Stimulated activated CD8-positive, alpha-beta memory T cell treated with anti-CD3 and anti-CD28 coated beads, Interleukin-15, amount 100 ng/mL, for 4 hours (primary cell): Measurements from ENCODE around the gene LOXL3.
"Not testable (repeated sequence)": the region's sequence is repeated elsewhere in the genome, so short reads cannot be mapped to it uniquely, and the experiment has no call there.

ENCODE experiments used
- DNase-seq, 2 donors: peaks; one replicate each; pipeline ENCODE4 v3.0.0-alpha.2; 2020; ENCODE audit warnings: low read depth in 2 of 2

LOXL3 gene

DNA sequence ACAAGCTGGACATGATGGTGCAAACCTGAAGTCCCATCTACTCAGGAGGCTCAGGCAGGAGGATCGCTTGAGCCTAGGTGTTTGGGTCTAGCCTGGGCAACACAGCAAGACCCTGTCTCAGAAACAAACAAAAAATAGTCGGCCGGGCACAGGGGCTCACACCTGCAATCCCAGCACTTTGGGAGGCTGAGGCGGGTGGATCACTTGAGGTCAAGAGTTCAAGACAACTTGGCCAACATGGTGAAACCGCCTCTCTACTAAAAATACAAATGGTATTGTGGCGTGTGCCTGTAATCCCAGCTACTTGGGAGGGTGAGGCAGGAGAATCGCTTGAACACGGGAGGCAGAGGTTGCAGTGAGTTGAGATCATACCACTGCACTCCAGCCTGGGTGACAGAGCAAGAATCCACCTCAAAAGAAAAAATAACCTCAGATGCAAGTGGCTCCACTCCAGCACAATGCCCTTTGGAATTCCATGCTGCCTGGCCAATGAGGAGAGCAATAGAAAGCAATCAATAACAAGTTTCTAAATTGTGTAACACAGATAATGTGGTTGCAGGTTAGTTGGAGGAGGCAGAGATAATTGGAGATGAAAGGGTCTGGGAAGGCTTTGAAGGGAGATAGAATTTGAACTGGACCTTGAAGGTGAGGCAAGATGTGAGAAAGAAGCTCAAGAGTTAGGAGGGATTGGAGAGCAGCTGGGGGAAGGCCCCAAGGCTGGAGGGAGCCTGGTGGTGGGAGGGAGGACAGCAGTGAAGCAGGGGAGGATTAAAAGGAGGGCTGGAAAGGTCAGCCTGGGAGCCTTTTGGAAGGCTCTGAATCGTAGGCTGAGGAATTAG lies 64.9 kb downstream of the LOXL3 start:
- DNase-seq, result no peak

DNA sequence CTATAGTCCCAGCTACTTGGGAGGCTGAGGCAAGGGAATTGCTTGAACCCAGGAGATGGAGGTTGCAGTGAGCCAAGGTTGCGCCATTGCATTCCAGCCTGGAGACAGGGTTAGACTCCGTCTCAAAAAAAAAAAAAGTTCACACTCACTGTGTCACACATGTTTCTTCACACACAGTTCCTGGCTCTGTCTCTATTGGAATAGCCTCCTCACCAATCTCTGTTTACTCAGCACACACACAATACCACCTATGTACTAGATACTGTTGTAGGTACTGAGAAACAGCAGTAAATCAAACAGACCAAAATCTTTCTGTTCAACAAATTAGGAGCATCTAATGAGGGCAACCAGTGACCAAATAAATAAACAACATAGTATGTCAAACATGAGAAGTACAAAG lies 67.6 kb downstream of the LOXL3 start:
- no peak for DNase-seq

DNA sequence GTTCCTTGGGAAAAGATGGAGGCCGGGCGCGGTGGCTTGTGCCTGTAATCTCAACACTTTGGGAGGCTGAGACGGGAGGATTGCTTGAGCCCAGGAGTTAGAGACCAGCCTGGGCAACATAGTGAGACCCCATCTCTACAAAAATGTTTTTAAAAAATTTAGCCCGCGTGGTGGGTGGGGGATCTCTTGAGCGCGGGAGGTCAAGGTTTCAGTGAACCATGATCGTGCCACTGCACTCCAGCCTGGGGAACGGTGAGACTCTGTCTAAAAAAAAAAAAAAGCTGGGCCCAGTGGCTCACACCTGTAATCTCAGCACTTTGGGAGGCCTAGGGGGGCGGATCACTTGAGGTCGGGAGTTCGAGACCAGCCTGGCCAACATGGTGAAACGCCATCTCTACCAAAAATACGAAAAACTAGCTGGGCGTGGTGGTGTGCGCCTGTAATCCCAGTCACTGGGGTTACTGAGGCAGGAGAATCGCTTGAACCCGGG lies 70.0 kb downstream of the LOXL3 start:
- DNase-seq, result not testable (repeated sequence)

DNA sequence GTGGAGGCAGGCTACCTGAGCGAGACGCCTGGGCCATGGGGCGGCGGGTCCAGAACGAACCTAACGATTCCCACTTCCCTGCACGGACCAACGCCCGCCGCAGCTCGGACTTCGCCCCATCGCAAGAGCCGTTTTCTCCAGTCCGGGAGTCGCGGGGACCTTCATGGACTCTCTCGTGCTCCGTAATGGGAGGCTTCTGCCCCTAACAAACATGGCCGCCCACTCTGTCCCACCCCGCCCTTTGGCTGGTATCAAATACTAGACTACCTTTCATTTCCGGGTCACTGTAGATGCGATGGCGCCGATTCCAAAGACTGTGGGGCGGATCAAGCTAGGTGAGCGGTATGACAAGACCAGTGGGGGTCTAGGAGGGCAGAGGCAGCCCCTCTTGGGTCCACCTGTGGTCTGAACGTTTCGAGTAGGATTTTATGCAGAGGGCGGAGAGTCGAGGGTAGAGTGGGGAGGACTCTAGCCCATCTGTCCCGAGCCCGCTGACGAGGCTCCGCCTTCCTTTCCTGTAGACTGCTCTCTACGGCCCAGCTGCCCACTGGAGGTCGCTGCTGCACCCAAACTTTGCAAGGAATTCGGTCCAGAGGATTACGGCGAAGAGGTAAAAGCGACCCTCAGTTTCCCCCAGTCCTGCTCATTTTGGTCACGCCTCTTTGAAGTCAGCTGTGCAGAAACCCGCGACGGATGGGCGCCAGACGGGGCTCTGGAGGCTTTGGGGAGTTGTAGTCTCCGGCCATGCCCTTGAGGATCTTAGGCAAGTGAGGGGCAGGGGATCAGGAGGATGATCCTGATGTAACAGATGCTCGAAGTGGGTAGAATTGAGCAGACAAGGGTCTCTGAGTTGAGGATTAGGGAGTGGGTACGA lies 70.7 kb downstream of the LOXL3 start, which contains the start of the genes CCDC142 and TTC31:
Gene CCDC142, minus strand, starts transcription at position 198 of the 874 bp plus-strand sequence. Its CDS starts 161 bp downstream, at position 37.
Gene TTC31, plus strand, starts transcription at position 281 of the 874 bp plus-strand sequence. Its CDS starts 15 bp downstream, at position 296.
- peak; percentile 84 to 91 for DNase-seq
